Calu3 (cell line): Measurements from ENCODE around the gene AMOTL1. TPM values are rescaled to one million over a fixed set of nuclear protein-coding genes. Genes with fewer than 3 reads are reported as not detected.

Experiments used
- BruUV-seq: library from RNA; stranded (reverse); fragments of 400-500 nt; replicated peaks from 2 replicates; lab custom pipeline; 2021; lab: Mats Ljungman, UMichigan
- CTCF ChIA-PET: fragments of 300-600 bp; sonication (Branson Sonifier 250); formaldehyde crosslinking; loops from one replicate; lab custom pipeline; 2022; ENCODE audit warnings: antibody characterized with exemption; lab: Charles Lee
- DNase-seq: peaks from one replicate; pipeline ENCODE4 v3.0.0; 2022
- H3K27ac Mint-ChIP-seq: one replicate; pipeline ENCODE4 v1.8.0; 2022; ENCODE audit warnings: mixed read lengths; ENCODE audit not compliant: unreplicated experiment
- H3K27me3 Mint-ChIP-seq: one replicate; pipeline ENCODE4 v1.8.0; 2022; ENCODE audit warnings: mixed read lengths; ENCODE audit not compliant: unreplicated experiment
- H3K36me3 Mint-ChIP-seq: one replicate; pipeline ENCODE4 v1.8.0; 2022; ENCODE audit warnings: mild to moderate bottlenecking, moderate library complexity, mixed read lengths; ENCODE audit not compliant: insufficient read depth, unreplicated experiment
- H3K4me1 Mint-ChIP-seq: one replicate; pipeline ENCODE4 v1.8.0; 2022; ENCODE audit warnings: mild to moderate bottlenecking, low read depth, mixed read lengths; ENCODE audit not compliant: unreplicated experiment
- H3K4me3 Mint-ChIP-seq: one replicate; pipeline ENCODE4 v1.8.0; 2022; ENCODE audit warnings: mild to moderate bottlenecking, low read depth, moderate library complexity, mixed read lengths; ENCODE audit not compliant: unreplicated experiment
- H3K9me3 Mint-ChIP-seq: one replicate; pipeline ENCODE4 v1.8.0; 2022; ENCODE audit warnings: low read depth, mixed read lengths; ENCODE audit not compliant: unreplicated experiment
- intact Hi-C: fragments of 100-400 bp; cut with micrococcal nuclease; formaldehyde crosslinking; loops from one replicate; pipeline ENCODE4 v1.10.0; 2022; ENCODE audit not compliant: unreplicated experiment
- total RNA-seq: library from RNA; stranded (reverse); gene quantifications from 2 replicates; pipeline ENCODE4 v1.2.3, GENCODE V29; 2022
- TF ChIP-seq, protein P1 (sequence below): fragments of 200-600 bp; IDR thresholded peaks from one replicate; pipeline ENCODE4 v1.8.0; 2022; ENCODE audit warnings: antibody characterized with exemption; ENCODE audit not compliant: unreplicated experiment

Gene AMOTL1
- total RNA-seq, 1 experiment from 2014 or later, result 24.2 TPM

DNA sequence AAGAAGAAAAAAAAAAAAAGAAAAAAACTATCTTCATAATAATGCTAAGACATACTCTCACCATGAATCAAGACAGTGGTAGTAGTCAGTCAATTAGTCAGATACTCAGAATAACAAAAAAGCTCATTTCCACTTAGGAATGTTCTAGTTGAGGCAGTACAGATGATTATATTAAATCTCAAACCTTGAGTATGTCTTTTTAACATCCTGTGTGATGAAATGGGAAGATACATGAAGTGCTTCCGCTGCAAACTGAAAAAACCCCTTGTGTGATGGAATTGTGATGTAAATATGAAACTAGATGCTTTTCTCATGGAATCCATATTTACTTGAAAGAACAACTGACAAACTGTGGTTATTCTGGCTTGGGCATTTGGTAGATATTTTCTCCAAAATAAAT lies 13.7 kb downstream of the AMOTL1 start:
- intact Hi-C loops, result no loop called here
- DNase-seq, result no peak
- CTCF ChIA-PET, result no interaction called here
- BruUV-seq, result no TSS peak
- Mint-ChIP-seq H3K27me3 (no peaks in the 10 kb centered on the region), H3K4me3 (no peak overlapping the region), H3K4me1 (peaks cover 20% of the 10 kb centered on the region), H3K36me3 (no peaks in the 10 kb centered on the region), H3K9me3 (no peaks in the 10 kb centered on the region), H3K27ac (no peak overlapping the region)
- TF ChIP-seq, protein P1, sequence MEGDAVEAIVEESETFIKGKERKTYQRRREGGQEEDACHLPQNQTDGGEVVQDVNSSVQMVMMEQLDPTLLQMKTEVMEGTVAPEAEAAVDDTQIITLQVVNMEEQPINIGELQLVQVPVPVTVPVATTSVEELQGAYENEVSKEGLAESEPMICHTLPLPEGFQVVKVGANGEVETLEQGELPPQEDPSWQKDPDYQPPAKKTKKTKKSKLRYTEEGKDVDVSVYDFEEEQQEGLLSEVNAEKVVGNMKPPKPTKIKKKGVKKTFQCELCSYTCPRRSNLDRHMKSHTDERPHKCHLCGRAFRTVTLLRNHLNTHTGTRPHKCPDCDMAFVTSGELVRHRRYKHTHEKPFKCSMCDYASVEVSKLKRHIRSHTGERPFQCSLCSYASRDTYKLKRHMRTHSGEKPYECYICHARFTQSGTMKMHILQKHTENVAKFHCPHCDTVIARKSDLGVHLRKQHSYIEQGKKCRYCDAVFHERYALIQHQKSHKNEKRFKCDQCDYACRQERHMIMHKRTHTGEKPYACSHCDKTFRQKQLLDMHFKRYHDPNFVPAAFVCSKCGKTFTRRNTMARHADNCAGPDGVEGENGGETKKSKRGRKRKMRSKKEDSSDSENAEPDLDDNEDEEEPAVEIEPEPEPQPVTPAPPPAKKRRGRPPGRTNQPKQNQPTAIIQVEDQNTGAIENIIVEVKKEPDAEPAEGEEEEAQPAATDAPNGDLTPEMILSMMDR, result no peak

DNA sequence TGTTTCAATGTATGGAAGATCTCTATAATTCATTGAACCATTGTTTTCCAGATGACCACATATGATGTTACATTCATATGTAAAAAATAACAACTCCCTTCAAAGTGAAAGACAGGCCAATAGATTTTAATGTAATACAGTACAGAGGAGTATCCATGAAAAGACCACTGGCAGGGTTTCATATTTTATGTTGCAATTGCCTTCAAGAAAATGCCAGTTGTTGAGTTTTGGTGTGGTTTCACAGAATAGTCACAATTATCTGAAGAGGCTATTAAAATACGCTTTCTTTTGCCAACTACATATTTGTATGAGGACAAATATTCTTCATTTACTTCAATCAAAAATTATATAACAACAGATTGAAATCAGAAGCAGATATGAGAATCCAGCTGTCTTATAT lies 14.3 kb downstream of the AMOTL1 start:
- intact Hi-C loops, result no loop called here
- Mint-ChIP-seq H3K27me3 (no peaks in the 10 kb centered on the region), H3K9me3 (no peaks in the 10 kb centered on the region), H3K4me1 (peaks cover 23% of the 10 kb centered on the region), H3K36me3 (no peaks in the 10 kb centered on the region), H3K27ac (no peak overlapping the region), H3K4me3 (no peak overlapping the region)
- TF ChIP-seq, protein P1, result no peak
- CTCF ChIA-PET, result no interaction called here
- BruUV-seq, result no TSS peak
- DNase-seq, result no peak

DNA sequence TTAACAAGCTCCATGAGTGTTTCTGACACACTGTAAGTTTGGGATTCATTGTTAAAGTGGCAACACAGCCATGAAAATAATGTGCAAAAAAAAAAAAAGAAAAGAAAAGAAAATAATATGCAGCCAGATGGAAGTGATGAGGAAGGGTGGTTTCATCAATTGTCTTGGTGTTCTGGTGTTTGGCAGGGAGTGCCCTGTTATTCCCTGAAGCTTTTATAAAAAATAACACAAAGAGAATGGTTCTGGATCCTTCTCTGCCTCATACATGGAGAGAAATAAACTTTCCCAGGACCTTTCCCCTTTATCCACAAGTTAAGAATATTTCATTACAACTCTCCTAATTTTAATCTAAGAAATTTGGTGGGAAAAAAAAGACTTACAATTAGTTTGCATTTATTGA lies 16.7 kb downstream of the AMOTL1 start:
- TF ChIP-seq, protein P1, result no peak
- Mint-ChIP-seq H3K27me3 (no peaks in the 10 kb centered on the region), H3K36me3 (no peaks in the 10 kb centered on the region), H3K9me3 (no peaks in the 10 kb centered on the region), H3K4me1 (peaks cover 41% of the 10 kb centered on the region), H3K4me3 (no peak overlapping the region), H3K27ac (no peak overlapping the region)
- BruUV-seq, result no TSS peak
- no peak for DNase-seq
- CTCF ChIA-PET, result no interaction called here
- intact Hi-C loops, result loop anchor here (5.0 kb wide), 1 partner anchor 112 kb away; no protein-coding TSS in a partner anchor

DNA sequence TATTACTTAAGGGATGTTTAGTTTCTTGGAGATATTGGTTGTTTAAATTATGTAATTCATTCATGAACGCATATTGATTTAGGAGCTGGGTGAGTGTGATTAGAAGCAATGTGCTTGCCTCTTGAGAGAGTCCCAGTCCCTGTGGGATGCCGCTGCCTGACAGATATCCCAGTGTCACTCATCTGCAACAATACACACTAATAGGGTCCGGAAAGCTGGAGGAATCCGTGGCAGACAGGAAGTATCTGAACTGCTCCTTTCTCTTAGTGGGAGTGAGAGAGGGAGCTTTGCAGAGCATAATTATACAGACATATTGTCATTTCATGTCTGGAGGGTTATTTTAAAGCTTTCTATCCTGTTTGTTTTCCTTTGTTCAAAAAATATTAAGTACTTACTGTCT lies 17.4 kb downstream of the AMOTL1 start:
- TF ChIP-seq, protein P1, result no peak
- BruUV-seq, result no TSS peak
- no peak for DNase-seq
- H3K9me3 Mint-ChIP-seq, result no peaks in the 10 kb centered on the region
- H3K27me3 Mint-ChIP-seq, result no peaks in the 10 kb centered on the region
- H3K4me3 Mint-ChIP-seq, result no peak overlapping the region
- CTCF ChIA-PET, result interaction anchor here (1.5 kb wide), 1 partner anchor 9 kb away, joined by 3 read pairs; no protein-coding TSS in a partner anchor
- intact Hi-C loops, result loop anchor here (5.0 kb wide), 1 partner anchor 112 kb away; no protein-coding TSS in a partner anchor
- H3K4me1 Mint-ChIP-seq, result peaks cover 45% of the 10 kb centered on the region
- H3K36me3 Mint-ChIP-seq, result no peaks in the 10 kb centered on the region
- H3K27ac Mint-ChIP-seq, result no peak overlapping the region
